H9 (cell line): ENCODE measurements around the gene AIG1. TPM values are rescaled to one million over a fixed set of nuclear protein-coding genes. Genes with fewer than 3 reads are reported as not detected.

ENCODE experiments used
- DNase-seq: peaks from one replicate; pipeline ENCODE4 v3.0.0-alpha.2; 2017
- H2AFZ ChIP-seq: one replicate; pipeline ENCODE4 v1.6.1; 2013; ENCODE audit warnings: mild to moderate bottlenecking, low read length, control low read depth, moderate library complexity
- H2AK5ac ChIP-seq: 2 replicates; pipeline ENCODE4 v1.6.1; 2013; ENCODE audit warnings: low read length, control low read depth, mixed read lengths; ENCODE audit not compliant: insufficient read length
- H2BK120ac ChIP-seq: one replicate; pipeline ENCODE4 v1.6.1; 2013; ENCODE audit warnings: low read depth, mild to moderate bottlenecking, low read length, control low read depth, inconsistent platforms; ENCODE audit not compliant: poor library complexity, severe bottlenecking
- H2BK12ac ChIP-seq: 2 replicates; pipeline ENCODE4 v1.6.1; 2013; ENCODE audit warnings: low read length, control low read depth, mixed read lengths, low read depth; ENCODE audit not compliant: insufficient read length
- H2BK15ac ChIP-seq: 2 replicates; pipeline ENCODE4 v1.6.1; 2013; ENCODE audit warnings: low read depth, low read length, control low read depth
- H2BK20ac ChIP-seq: one replicate; pipeline ENCODE4 v1.6.1; 2013; ENCODE audit warnings: low read depth, mild to moderate bottlenecking, low read length, control low read depth, inconsistent platforms; ENCODE audit not compliant: poor library complexity, severe bottlenecking
- H2BK5ac ChIP-seq: 2 replicates; pipeline ENCODE4 v1.6.1; 2013; ENCODE audit warnings: low read length, control low read depth, mixed read lengths; ENCODE audit not compliant: insufficient read length
- H3K14ac ChIP-seq: 2 replicates; pipeline ENCODE4 v1.6.1; 2013; ENCODE audit warnings: low read length, control low read depth; ENCODE audit not compliant: insufficient read depth
- H3K18ac ChIP-seq: 2 replicates; pipeline ENCODE4 v1.6.1; 2013; ENCODE audit warnings: low read depth, mild to moderate bottlenecking, mixed read lengths, low read length, control low read depth; ENCODE audit not compliant: insufficient read length
- H3K23ac ChIP-seq: 2 replicates; pipeline ENCODE4 v1.6.1; 2013; ENCODE audit warnings: low read length, control low read depth, mixed read lengths, low read depth; ENCODE audit not compliant: insufficient read length
- H3K23me2 ChIP-seq: 2 replicates; pipeline ENCODE4 v1.6.1; 2013; ENCODE audit warnings: low read depth, mild to moderate bottlenecking, mixed read lengths, low read length, control low read depth; ENCODE audit not compliant: insufficient read length, poor library complexity, severe bottlenecking
- H3K27ac ChIP-seq: 2 replicates; pipeline ENCODE4 v1.5.1; 2013; ENCODE audit warnings: low read length, control low read depth, mixed read lengths, low read depth; ENCODE audit not compliant: insufficient read length
- H3K27me3 ChIP-seq: 2 replicates; pipeline ENCODE4 v1.6.1; 2013; ENCODE audit warnings: low read length, control low read depth, inconsistent platforms; ENCODE audit not compliant: insufficient read depth
- H3K4ac ChIP-seq: 2 replicates; pipeline ENCODE4 v1.6.1; 2013; ENCODE audit warnings: low read depth, mild to moderate bottlenecking, control low read depth, inconsistent platforms, low read length, moderate library complexity
- H3K4me1 ChIP-seq: 2 replicates; pipeline ENCODE4 v1.6.1; 2013; ENCODE audit warnings: low read length, control low read depth, inconsistent platforms; ENCODE audit not compliant: insufficient read depth
- H3K4me2 ChIP-seq: 2 replicates; pipeline ENCODE4 v1.6.1; 2013; ENCODE audit warnings: low read length, control low read depth, mixed read lengths; ENCODE audit not compliant: insufficient read length, insufficient read depth
- H3K56ac ChIP-seq: 2 replicates; pipeline ENCODE4 v1.6.1; 2013; ENCODE audit warnings: low read depth, mild to moderate bottlenecking, mixed read lengths, low read length, control low read depth; ENCODE audit not compliant: insufficient read length
- H3K79me1 ChIP-seq: 2 replicates; pipeline ENCODE4 v1.6.1; 2013; ENCODE audit warnings: low read depth, mild to moderate bottlenecking, moderate library complexity, low read length, control low read depth, inconsistent platforms; ENCODE audit not compliant: insufficient read depth, poor library complexity, severe bottlenecking
- H3K79me2 ChIP-seq: 2 replicates; pipeline ENCODE4 v1.6.1; 2013; ENCODE audit warnings: low read length, control low read depth, inconsistent platforms; ENCODE audit not compliant: insufficient read depth
- H3K9ac ChIP-seq: 2 replicates; pipeline ENCODE4 v1.6.1; 2013; ENCODE audit warnings: low read length, control low read depth, mixed read lengths; ENCODE audit not compliant: insufficient read length; ENCODE audit errors: extremely low read depth
- H3K9me3 ChIP-seq: one replicate; pipeline ENCODE4 v1.6.1; 2013; ENCODE audit warnings: low read depth, low read length, inconsistent platforms; ENCODE audit not compliant: control insufficient read depth
- H3T11ph ChIP-seq: one replicate; pipeline ENCODE4 v1.6.1; 2013; ENCODE audit warnings: mild to moderate bottlenecking, low read length, control low read depth, inconsistent platforms
- H4K20me1 ChIP-seq: one replicate; pipeline ENCODE4 v1.6.1; 2013; ENCODE audit not compliant: control insufficient read depth, insufficient read length, insufficient read depth
- H4K5ac ChIP-seq: 2 replicates; pipeline ENCODE4 v1.6.1; 2013; ENCODE audit warnings: low read depth, mild to moderate bottlenecking, mixed read lengths, low read length, control low read depth; ENCODE audit not compliant: insufficient read length
- H4K8ac ChIP-seq: replicated peaks from 2 replicates; pipeline ENCODE4 v1.6.1; 2013; ENCODE audit warnings: low read length, control low read depth, mixed read lengths, low read depth; ENCODE audit not compliant: insufficient read length
- H4K91ac ChIP-seq: 2 replicates; pipeline ENCODE4 v1.6.1; 2013; ENCODE audit warnings: low read depth, mild to moderate bottlenecking, moderate library complexity, mixed read lengths, low read length, control low read depth; ENCODE audit not compliant: insufficient read length
- H3K27ac Mint-ChIP-seq, 3 experiments: 2 replicates in 2 of 3; 3 replicates in 1 of 3; pipeline ENCODE4 v1.8.0; 2020 to 2021; ENCODE audit warnings: mixed read lengths in 3 of 3, mild to moderate bottlenecking in 1 of 3, moderate library complexity in 1 of 3
- H3K27me3 Mint-ChIP-seq: 2 replicates; pipeline ENCODE4 v1.8.0; 2021; ENCODE audit warnings: low read depth, mild to moderate bottlenecking, moderate library complexity, mixed read lengths
- H3K36me3 Mint-ChIP-seq, 3 experiments: 2 replicates in 2 of 3; 3 replicates in 1 of 3; pipeline ENCODE4 v1.8.0; 2020 to 2021; ENCODE audit warnings: low read depth in 3 of 3, mixed read lengths in 3 of 3; ENCODE audit not compliant: insufficient read depth in 1 of 3
- H3K4me1 Mint-ChIP-seq, 2 experiments: 2 replicates each; pipeline ENCODE4 v1.8.0; 2020; ENCODE audit warnings: mixed read lengths in 2 of 2
- H3K4me3 Mint-ChIP-seq, 2 experiments: 2 replicates in 1 of 2; 3 replicates in 1 of 2; pipeline ENCODE4 v1.8.0; 2020 to 2021; ENCODE audit warnings: mild to moderate bottlenecking in 2 of 2, mixed read lengths in 2 of 2, moderate library complexity in 1 of 2
- H3K9me3 Mint-ChIP-seq, 2 experiments: 2 replicates in 1 of 2; 3 replicates in 1 of 2; pipeline ENCODE4 v1.8.0; 2020; ENCODE audit warnings: mild to moderate bottlenecking in 2 of 2, mixed read lengths in 2 of 2, moderate library complexity in 1 of 2
- WGBS: extraction: QIAGEN DNeasy Blood & Tissue Kit; methylation state at CpG from one replicate; pipeline ENCODE4 v1.1.7; 2013; ENCODE audit warnings: missing lambda C conversion rate, low lambda C conversion rate, mixed read lengths; ENCODE audit not compliant: insufficient read length; ENCODE audit errors: extremely low coverage; 5-methylcytosine and 5-hydroxymethylcytosine counted together
- total RNA-seq: library from RNA; stranded (reverse); gene quantifications from 2 replicates; pipeline ENCODE4 v1.2.1, GENCODE V29; 2021
- TF ChIP-seq, protein P1 (sequence below): fragments of 200-600 bp; sonication (generic); conservative IDR thresholded peaks from 3 replicates; pipeline ENCODE4 v1.8.0; 2021; ENCODE audit warnings: antibody characterized with exemption, mild to moderate bottlenecking

The AIG1 gene
- total RNA-seq, 1 experiment from 2014 or later, result 44.6 TPM

- H3K79me1 ChIP-seq, result no peaks in the 10 kb centered on the region
- no peak overlapping the region for H2BK12ac ChIP-seq
- Mint-ChIP-seq H3K27me3 (no peaks in the 10 kb centered on the region), H3K9me3 (peaks cover 0 to 3% of the 10 kb centered on the region in 2 experiments; a peak in 2 of 5 replicates), H3K27ac (no peak overlapping the region), H3K4me1 (0 out of 4 replicates have a peak, but pooled peaks cover 0 to 3% of the 10 kb centered on the region in 2 experiments), H3K4me3 (no peak overlapping the region), H3K36me3 (no peaks in the 10 kb centered on the region; a peak in 1 of 7 replicates)
- H3K9me3 ChIP-seq, result no peaks in the 10 kb centered on the region
- H3K18ac ChIP-seq, result no peak overlapping the region
- no peak overlapping the region for H2BK5ac ChIP-seq
- no peak overlapping the region for H4K91ac ChIP-seq
- H3K4me1 ChIP-seq, result no peaks in the 10 kb centered on the region
- TF ChIP-seq, protein P1, sequence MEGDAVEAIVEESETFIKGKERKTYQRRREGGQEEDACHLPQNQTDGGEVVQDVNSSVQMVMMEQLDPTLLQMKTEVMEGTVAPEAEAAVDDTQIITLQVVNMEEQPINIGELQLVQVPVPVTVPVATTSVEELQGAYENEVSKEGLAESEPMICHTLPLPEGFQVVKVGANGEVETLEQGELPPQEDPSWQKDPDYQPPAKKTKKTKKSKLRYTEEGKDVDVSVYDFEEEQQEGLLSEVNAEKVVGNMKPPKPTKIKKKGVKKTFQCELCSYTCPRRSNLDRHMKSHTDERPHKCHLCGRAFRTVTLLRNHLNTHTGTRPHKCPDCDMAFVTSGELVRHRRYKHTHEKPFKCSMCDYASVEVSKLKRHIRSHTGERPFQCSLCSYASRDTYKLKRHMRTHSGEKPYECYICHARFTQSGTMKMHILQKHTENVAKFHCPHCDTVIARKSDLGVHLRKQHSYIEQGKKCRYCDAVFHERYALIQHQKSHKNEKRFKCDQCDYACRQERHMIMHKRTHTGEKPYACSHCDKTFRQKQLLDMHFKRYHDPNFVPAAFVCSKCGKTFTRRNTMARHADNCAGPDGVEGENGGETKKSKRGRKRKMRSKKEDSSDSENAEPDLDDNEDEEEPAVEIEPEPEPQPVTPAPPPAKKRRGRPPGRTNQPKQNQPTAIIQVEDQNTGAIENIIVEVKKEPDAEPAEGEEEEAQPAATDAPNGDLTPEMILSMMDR, result no peak
- H3K23ac ChIP-seq, result no peak overlapping the region
- no peak overlapping the region for H3K9ac ChIP-seq
- H3T11ph ChIP-seq, result no peak overlapping the region
- H3K56ac ChIP-seq, result no peak overlapping the region
- H3K4me2 ChIP-seq, result no peak overlapping the region
- H3K27ac ChIP-seq, result no peak overlapping the region
- no peaks in the 10 kb centered on the region for H3K23me2 ChIP-seq
- no peak for DNase-seq
- no peak overlapping the region for H2AK5ac ChIP-seq
- no peak overlapping the region for H4K8ac ChIP-seq
- WGBS, result no CpG with 5 or more reads among the region's 4 CpGs
- H3K27me3 ChIP-seq, result no peaks in the 10 kb centered on the region
- H2BK120ac ChIP-seq, result no peak overlapping the region
- no peak overlapping the region for H3K4ac ChIP-seq
- no peak overlapping the region for H2BK15ac ChIP-seq
- H3K14ac ChIP-seq, result no peak overlapping the region
- H4K5ac ChIP-seq, result no peak overlapping the region
- no peak overlapping the region for H2BK20ac ChIP-seq
- no peak overlapping the region for H2AFZ ChIP-seq
- no peaks in the 10 kb centered on the region for H3K79me2 ChIP-seq
- H4K20me1 ChIP-seq, result no peaks in the 10 kb centered on the region
Observed at GRCh38 chr6:143039548-143039947, 21.1 kb upstream of the AIG1 start.
